Adrenal gland (tissue), 5 donors: ENCODE results near the gene CDC42BPG.
"Not testable (repeated sequence)": the region's sequence is repeated elsewhere in the genome, so short reads cannot be mapped to it uniquely, and the experiment has no call there.

ENCODE experiments used
- CTCF ChIP-seq, 6 experiments: fragments of 450-650 bp in 4 of 6; fragments of 200-600 bp in 2 of 6; sonication (generic) in 1 of 6; IDR thresholded peaks; 1 replicate in 5 of 6; 2 replicates in 1 of 6; pipeline versions ENCODE4 v1.5.1 to v1.8.0; 2016 to 2021; ENCODE audit warnings: antibody characterized with exemption in 6 of 6, mild to moderate bottlenecking in 2 of 6, moderate library complexity in 1 of 6
- POLR2A ChIP-seq, 2 donors: fragments of 450-650 bp; IDR thresholded peaks; one replicate each; pipeline ENCODE4 v1.6.1; 2017; ENCODE audit warnings: antibody characterized with exemption in 2 of 2, mild to moderate bottlenecking in 2 of 2, moderate library complexity in 1 of 2
- donor health status: DM: no; HTN: no; CAD: no.

- not testable (repeated sequence) for TF ChIP-seq CTCF, POLR2A (IDR thresholded peaks at IDR 0.05)
Observed at GRCh38 chr11:64845776-64846129, 1.3 kb upstream of the CDC42BPG start.
